Muscle of leg (tissue), 11 donors: ENCODE data around the gene ANKS1A. TPM values are rescaled to one million over a fixed set of nuclear protein-coding genes. Genes with fewer than 3 reads are reported as not detected.

ENCODE experiments used
- DNase-seq: peaks from one replicate; pipeline ENCODE4 v3.0.0; 2013
- H3K27ac ChIP-seq: one replicate; pipeline ENCODE4 v1.5.1; 2013; ENCODE audit warnings: mild to moderate bottlenecking, low read length, control low read depth
- H3K27me3 ChIP-seq: one replicate; pipeline ENCODE4 v1.6.1; 2013; ENCODE audit warnings: low read length; ENCODE audit not compliant: control insufficient read depth, insufficient read depth
- H3K36me3 ChIP-seq: one replicate; pipeline ENCODE4 v1.6.1; 2013; ENCODE audit warnings: low read length; ENCODE audit not compliant: control insufficient read depth, insufficient read depth
- H3K4me1 ChIP-seq: one replicate; pipeline ENCODE4 v1.6.1; 2013; ENCODE audit warnings: low read length; ENCODE audit not compliant: control insufficient read depth, insufficient read depth
- H3K4me3 ChIP-seq: one replicate; pipeline ENCODE4 v1.5.1; 2013; ENCODE audit warnings: low read length, control low read depth
- H3K9me3 ChIP-seq: replicated peaks from 2 replicates; pipeline ENCODE4 v1.6.1; 2013; ENCODE audit warnings: low read depth, low read length; ENCODE audit not compliant: control insufficient read depth
- WGBS: methylation state at CpG from one replicate; pipeline ENCODE4 v1.1.5; 2013; ENCODE audit warnings: missing lambda C conversion rate; ENCODE audit not compliant: insufficient coverage; 5-methylcytosine and 5-hydroxymethylcytosine counted together
- polyA plus RNA-seq, 8 donors: library from polyadenylated mRNA; unstranded; fragments of 120-200 nt; gene quantifications; one replicate each; pipeline versions ENCODE4 v1.2.1 to v1.2.3, GENCODE V29; 2013; ENCODE audit warnings: inconsistent platforms in 1 of 8, low replicate concordance in 1 of 8; ENCODE audit not compliant: insufficient read length in 8 of 8, insufficient read depth in 1 of 8
- total RNA-seq: library from RNA; stranded (reverse); fragments of 120-200 nt; gene quantifications from one replicate; pipeline ENCODE4 v1.2.4, GENCODE V29; 2013

ANKS1A gene
- total and polyA plus RNA-seq, 9 donors: 22.7 to 56.0 (median 39.8) TPM

DNA sequence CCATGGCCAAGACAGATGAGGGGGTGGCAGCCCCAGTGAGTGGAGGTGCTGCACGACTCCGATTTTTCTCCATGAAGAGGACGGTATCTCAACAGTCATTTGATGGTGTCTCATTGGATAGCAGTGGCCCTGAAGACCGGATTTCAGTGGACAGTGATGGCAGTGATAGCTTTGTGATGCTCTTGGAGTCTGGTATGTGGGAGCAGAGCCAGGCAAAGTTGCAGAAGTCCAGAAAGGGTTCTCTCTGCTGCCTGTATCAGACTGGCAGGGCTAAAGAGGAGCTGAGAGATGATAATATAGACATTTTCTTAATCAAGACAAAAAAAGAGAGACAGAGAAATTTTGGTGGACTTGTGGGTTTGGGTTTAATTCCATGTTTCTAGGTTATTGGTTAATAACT lies 25.0 kb upstream of the ANKS1A start:
- H3K27ac ChIP-seq: peak overlapping the region; percentile 80
- WGBS: 90% methylated on average over 4 of the region's 4 CpGs
- no peak overlapping the region for H3K4me3 ChIP-seq
- no peaks in the 10 kb centered on the region for H3K9me3 ChIP-seq
- H3K36me3 ChIP-seq: peaks cover 31% of the 10 kb centered on the region
- DNase-seq: peak; percentile 16
- H3K4me1 ChIP-seq: peaks cover 4% of the 10 kb centered on the region
- H3K27me3 ChIP-seq: no peaks in the 10 kb centered on the region

GRCh38 chr6:34865107-34865506 lies 23.9 kb upstream of the ANKS1A start:
- Histone ChIP-seq H3K4me3 (no peak overlapping the region), H3K27me3 (no peaks in the 10 kb centered on the region), H3K4me1 (peaks cover 4% of the 10 kb centered on the region), H3K27ac (peak overlapping the region; percentile 80), H3K36me3 (peaks cover 22% of the 10 kb centered on the region), H3K9me3 (no peaks in the 10 kb centered on the region)
- DNase-seq: peak; percentile 57
- WGBS: no CpG with 5 or more reads among the region's 3 CpGs

DNA sequence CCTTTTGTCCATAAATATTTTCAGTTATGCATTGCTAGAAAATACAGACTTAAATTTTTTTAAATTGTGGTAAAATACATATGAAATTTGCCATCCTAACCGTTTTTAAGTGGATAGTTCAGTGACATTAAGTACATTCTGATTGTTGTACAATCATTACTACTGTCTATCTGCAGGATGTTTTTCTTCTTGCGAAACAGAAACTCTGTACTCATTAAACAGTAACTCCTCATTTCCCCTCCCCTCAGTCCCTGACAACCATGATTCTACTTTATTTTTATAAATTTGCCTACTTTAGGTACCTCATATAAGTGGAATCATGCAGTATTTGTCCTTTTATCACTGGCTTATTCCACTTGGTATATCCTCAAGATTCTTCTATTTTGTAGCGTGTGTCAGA lies 22.5 kb upstream of the ANKS1A start:
- DNase-seq: no peak
- Histone ChIP-seq H3K27ac (no peak overlapping the region), H3K4me1 (peaks cover 4% of the 10 kb centered on the region), H3K27me3 (no peaks in the 10 kb centered on the region), H3K9me3 (no peaks in the 10 kb centered on the region), H3K4me3 (no peak overlapping the region), H3K36me3 (peaks cover 28% of the 10 kb centered on the region)
- WGBS: no CpG with 5 or more reads among the region's 3 CpGs

DNA sequence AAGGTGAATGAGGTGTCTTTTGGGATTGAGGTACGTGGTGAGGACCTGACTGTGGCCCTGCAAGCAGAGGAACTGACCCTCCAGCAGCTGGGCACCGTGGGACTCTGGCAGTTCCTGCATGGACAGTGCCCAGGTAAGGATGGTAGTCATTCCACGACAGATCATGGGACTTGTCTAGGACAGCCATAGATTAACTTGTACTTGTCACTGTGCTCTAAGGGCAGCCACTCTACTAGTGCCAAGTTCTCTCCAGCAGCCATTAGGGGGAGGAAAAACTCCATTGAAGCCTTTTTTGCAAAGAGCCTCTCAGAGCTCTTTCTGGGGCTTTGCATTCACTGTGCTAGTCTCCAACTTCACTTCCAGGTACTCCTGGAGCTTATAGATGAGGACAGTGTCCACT lies 21.6 kb upstream of the ANKS1A start:
- no peaks in the 10 kb centered on the region for H3K27me3 ChIP-seq
- DNase-seq: peak; percentile 16
- H3K9me3 ChIP-seq: no peaks in the 10 kb centered on the region
- H3K36me3 ChIP-seq: peaks cover 38% of the 10 kb centered on the region
- no peak overlapping the region for H3K27ac ChIP-seq
- no peak overlapping the region for H3K4me3 ChIP-seq
- WGBS: 97% methylated on average over 3 of the region's 3 CpGs
- H3K4me1 ChIP-seq: peaks cover 4% of the 10 kb centered on the region

- Histone ChIP-seq H3K9me3 (no peaks in the 10 kb centered on the region), H3K36me3 (peaks cover 62% of the 10 kb centered on the region), H3K4me1 (no peaks in the 10 kb centered on the region), H3K4me3 (no peak overlapping the region), H3K27me3 (no peaks in the 10 kb centered on the region), H3K27ac (no peak overlapping the region)
- 95% methylated on average over 4 of the region's 4 CpGs for WGBS
- no peak for DNase-seq
Observed at GRCh38 chr6:34871853-34872252, 17.2 kb upstream of the ANKS1A start.

DNA sequence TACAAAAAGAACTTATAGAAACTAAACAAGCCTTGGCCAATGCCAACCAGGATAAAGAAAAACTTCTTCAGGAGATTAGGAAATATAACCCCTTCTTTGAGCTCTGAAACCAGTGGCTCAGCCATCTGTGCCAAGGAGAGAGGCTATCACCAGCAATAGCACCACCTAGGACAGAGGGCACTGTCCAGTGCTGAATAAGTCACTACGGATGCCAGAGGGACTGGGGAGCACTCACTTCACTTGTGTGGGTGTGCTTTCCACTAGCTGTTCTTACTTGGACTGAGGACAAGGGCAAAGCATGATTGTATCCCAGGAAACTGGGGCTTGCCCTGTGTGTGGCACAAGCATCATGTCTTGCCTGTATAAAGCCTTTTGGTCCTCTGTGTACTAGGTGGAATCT lies 16.7 kb upstream of the ANKS1A start:
- 71% methylated on average over 1 of the region's 1 CpG for WGBS

DNA sequence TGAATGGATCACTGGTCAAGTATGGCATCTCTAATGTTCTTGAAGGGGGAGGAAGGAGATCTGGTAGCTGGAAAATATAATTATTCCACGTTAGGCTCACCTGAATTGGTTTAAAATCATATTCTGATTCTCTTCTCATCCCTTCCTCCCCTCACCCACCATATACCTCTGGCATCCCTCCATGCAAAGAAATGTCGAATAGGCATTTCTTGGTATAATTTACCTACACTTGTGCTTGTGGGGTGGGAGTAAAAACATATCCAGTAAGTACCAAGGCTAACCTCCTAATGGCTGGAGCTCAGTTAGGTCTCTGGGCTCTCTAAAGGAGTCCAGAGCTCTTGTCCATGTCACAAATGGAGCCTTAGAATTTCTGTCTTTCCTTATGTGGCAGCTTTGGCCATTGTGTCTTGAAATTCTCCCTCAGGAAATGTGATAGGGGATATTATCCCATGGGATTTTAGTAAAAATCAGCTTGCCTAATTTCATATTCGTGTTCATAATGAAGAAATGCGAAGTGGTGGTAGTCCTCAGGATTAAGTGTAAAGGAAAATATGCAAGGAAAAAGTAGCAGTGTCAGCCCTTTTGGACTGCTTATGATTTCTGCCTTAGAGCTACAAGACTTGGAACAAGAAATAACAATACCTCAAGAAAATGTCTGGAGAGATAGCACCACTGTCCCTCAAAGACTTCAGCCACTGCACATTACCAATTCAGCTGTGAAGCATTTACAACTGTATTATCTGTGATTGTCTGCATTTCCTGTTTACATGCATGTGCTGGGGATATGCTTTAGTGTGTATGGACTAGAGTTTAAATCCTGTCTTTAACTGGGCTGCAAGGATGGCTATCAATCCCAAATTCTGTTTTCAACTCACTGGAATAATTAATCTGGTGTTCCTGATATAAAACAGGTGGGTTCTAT lies 13.5 kb upstream of the ANKS1A start:
- Histone ChIP-seq H3K36me3 (peaks cover 69% of the 10 kb centered on the region), H3K9me3 (no peaks in the 10 kb centered on the region), H3K27ac (no peak overlapping the region), H3K4me3 (no peak overlapping the region), H3K4me1 (no peaks in the 10 kb centered on the region), H3K27me3 (no peaks in the 10 kb centered on the region)
- DNase-seq: no peak
- WGBS: no CpG with 5 or more reads among the region's 4 CpGs

More for the DNA sequence above, 16.7 kb upstream of the ANKS1A start:
- H3K36me3 ChIP-seq: peaks cover 62% of the 10 kb centered on the region
- no peak overlapping the region for H3K27ac ChIP-seq
- no peak for DNase-seq
- H3K4me1 ChIP-seq: no peaks in the 10 kb centered on the region
- no peaks in the 10 kb centered on the region for H3K9me3 ChIP-seq
- H3K27me3 ChIP-seq: no peaks in the 10 kb centered on the region
- H3K4me3 ChIP-seq: no peak overlapping the region

DNA sequence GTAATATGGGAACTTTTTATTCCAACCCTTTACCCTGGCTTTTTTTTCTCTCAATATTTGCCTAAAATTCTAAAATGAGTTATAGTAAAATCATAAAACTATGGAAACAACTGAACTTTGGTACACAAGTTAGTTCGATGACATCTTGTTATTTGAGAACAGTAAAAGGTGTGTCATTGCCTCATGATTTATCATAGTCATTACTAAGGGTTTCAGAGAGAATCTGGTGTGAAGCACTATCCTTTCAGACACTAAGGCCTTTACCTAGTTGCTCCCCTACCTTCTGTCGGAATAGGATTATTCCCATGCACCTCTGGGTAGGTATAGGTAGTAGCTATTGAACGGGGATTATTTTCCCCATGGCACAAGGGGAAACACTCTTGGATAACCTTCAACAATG lies 12.6 kb upstream of the ANKS1A start:
- Histone ChIP-seq H3K27me3 (no peaks in the 10 kb centered on the region), H3K4me3 (no peak overlapping the region), H3K27ac (no peak overlapping the region), H3K4me1 (no peaks in the 10 kb centered on the region), H3K9me3 (no peaks in the 10 kb centered on the region), H3K36me3 (peaks cover 60% of the 10 kb centered on the region)
- no CpG with 5 or more reads among the region's 3 CpGs for WGBS
- DNase-seq: no peak

- H3K4me3 ChIP-seq: no peak overlapping the region
- H3K36me3 ChIP-seq: peaks cover 52% of the 10 kb centered on the region
- no peak for DNase-seq
- H3K27me3 ChIP-seq: no peaks in the 10 kb centered on the region
- H3K27ac ChIP-seq: no peak overlapping the region
- no peaks in the 10 kb centered on the region for H3K4me1 ChIP-seq
- no CpG with 5 or more reads among the region's 1 CpG for WGBS
- no peaks in the 10 kb centered on the region for H3K9me3 ChIP-seq
Observed at GRCh38 chr6:34877259-34877658, 11.8 kb upstream of the ANKS1A start.

DNA sequence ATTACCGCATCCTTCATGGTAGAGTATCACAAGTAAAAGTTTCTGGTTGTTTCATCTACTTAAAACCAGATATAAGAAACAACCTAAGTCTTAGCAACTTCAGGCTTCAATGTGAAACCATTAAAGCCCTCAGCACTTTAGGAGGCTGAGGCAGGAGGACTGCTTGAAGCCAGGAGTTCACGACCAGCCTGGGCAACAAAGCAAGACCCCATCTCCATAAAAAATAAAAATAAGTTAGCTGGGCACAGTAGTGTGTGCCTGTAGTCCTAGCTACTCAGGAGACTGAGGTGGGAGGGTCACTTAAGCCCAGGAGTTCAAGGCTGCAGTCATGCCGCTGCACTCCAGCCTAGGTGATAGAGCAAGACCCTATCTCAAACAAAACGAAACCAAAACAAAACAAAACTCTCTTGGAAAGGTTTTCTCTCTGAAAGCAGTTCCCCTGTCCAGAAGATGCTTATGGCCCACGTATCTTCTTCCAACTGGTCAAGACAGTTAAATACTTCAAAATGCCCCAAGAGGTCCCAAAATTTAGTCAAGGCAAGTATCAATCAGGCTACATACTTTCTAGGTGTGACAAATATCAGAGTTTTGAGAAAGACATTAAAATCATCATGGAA lies 11.1 kb upstream of the ANKS1A start:
- Histone ChIP-seq H3K27me3 (no peaks in the 10 kb centered on the region), H3K4me1 (no peaks in the 10 kb centered on the region), H3K4me3 (no peak overlapping the region), H3K27ac (no peak overlapping the region), H3K9me3 (no peaks in the 10 kb centered on the region), H3K36me3 (peaks cover 46% of the 10 kb centered on the region)
- WGBS: 93% methylated on average over 3 of the region's 5 CpGs
- no peak for DNase-seq
